Heart left ventricle (tissue), 13 donors: ENCODE results near the gene CTNNA3.

Experiments
- CTCF ChIP-seq, 12 donors: fragments of 200-600 bp; sonication (generic) in 4 of 12; IDR thresholded peaks; one replicate each; pipeline versions ENCODE4 v1.5.0 to v1.8.0; 2018 to 2022; ENCODE audit warnings: antibody characterized with exemption in 12 of 12, mild to moderate bottlenecking in 5 of 12
- POLR2A ChIP-seq, 2 donors: fragments of 450-650 bp; IDR thresholded peaks; one replicate each; pipeline ENCODE4 v1.6.1; 2017; ENCODE audit warnings: antibody characterized with exemption in 2 of 2, mild to moderate bottlenecking in 2 of 2, moderate library complexity in 2 of 2
- donor health status: ischemic (EF 13 %, LVEDD 7.1; RV severe dilation, severe dysfunction).
- donor health status: DM: no; HTN: yes; CAD: no.
- donor health status: DM: no; HTN: no; CAD: no.
- donor health status: ischemic (EF 25% LVEDD 6.9; RV normal size, moderate dysfunction).
- donor health status: ischemic (EF 25% LVEDD 5.7; RV mildly dilated, moderate dysfunction).
- donor health status: ischemic (EF 35%, LVEDD 5.7; RV mildly dilated, moderate dysfunction).
- donor health status: nonischemic (EF 11% LVEDD 7.7; RV severe dilation, severe dysfunction).
- donor health status: DM: yes; HTN: yes; CAD: no.
- donor health status: PGD.
- donor health status: ischemic (EF 29% LVEDD 5.4; RV normal size, mild dysfunction).
- donor health status: nonischemic (EF 23%, LVEDD 6.1; RV moderate dilation, normal function).

GRCh38 chr10:67735430-67735829 lies 39.4 kb upstream of the CTNNA3 start:
- TF ChIP-seq CTCF (IDR thresholded peaks at IDR 0.05): no peak
- TF ChIP-seq POLR2A (IDR thresholded peaks at IDR 0.05): no peak
